HPDE6-E6E7 (cell line): ENCODE results near the gene ROR1.
"Not testable (repeated sequence)": the region's sequence is repeated elsewhere in the genome, so short reads cannot be mapped to it uniquely, and the experiment has no call there.

Experiments
- DNase-seq: peaks from one replicate; pipeline ENCODE4 v3.0.0; 2011; ENCODE audit warnings: missing footprints; ENCODE audit errors: extremely low spot score

Gene ROR1

GRCh38 chr1:63758791-63759190 is 15.0 kb upstream of the ROR1 start:
- DNase-seq = no peak

- DNase-seq = no peak
These were observed 14.0 kb upstream of the ROR1 start for GRCh38 chr1:63759778-63760177.

- DNase-seq = no peak
These were observed 3.4 kb upstream of the ROR1 start for GRCh38 chr1:63770381-63770780.

- DNase-seq = no peak
These were observed 1.6 kb upstream of the ROR1 start for GRCh38 chr1:63772201-63772600.

- DNase-seq = no peak
These were observed 941 bp upstream of the ROR1 start for GRCh38 chr1:63772876-63773275.

GRCh38 chr1:63773496-63773814 is 362 bp upstream of the ROR1 start:
- DNase-seq = no peak

GRCh38 chr1:63774617-63775417 is 1.0 kb downstream of the ROR1 start:
- no peak for DNase-seq

GRCh38 chr1:63775418-63776127 is 1.8 kb downstream of the ROR1 start:
- DNase-seq = no peak

- no peak for DNase-seq
These were observed 3.5 kb downstream of the ROR1 start for GRCh38 chr1:63777286-63777685.

- DNase-seq = no peak
These were observed 4.4 kb downstream of the ROR1 start for GRCh38 chr1:63777965-63778880.

- DNase-seq = no peak
These were observed 5.8 kb downstream of the ROR1 start for GRCh38 chr1:63779338-63780211.

- no peak for DNase-seq
These were observed 6.7 kb downstream of the ROR1 start for GRCh38 chr1:63780565-63780964.

GRCh38 chr1:63782982-63783381 is 9.2 kb downstream of the ROR1 start:
- DNase-seq = no peak

- no peak for DNase-seq
These were observed 10.3 kb downstream of the ROR1 start for GRCh38 chr1:63784083-63784482.

GRCh38 chr1:63784489-63785390 is 10.9 kb downstream of the ROR1 start:
- no peak for DNase-seq

GRCh38 chr1:63787270-63787669 is 13.5 kb downstream of the ROR1 start:
- not testable (repeated sequence) for DNase-seq

GRCh38 chr1:63787875-63788274 is 14.1 kb downstream of the ROR1 start:
- DNase-seq = no peak

- no peak for DNase-seq
These were observed 16.2 kb downstream of the ROR1 start for GRCh38 chr1:63789856-63790605.

- no peak for DNase-seq
These were observed 17.2 kb downstream of the ROR1 start for GRCh38 chr1:63790989-63791388.

GRCh38 chr1:63792152-63792551 is 18.3 kb downstream of the ROR1 start:
- no peak for DNase-seq
